Neural crest cell (in vitro differentiated cells): ENCODE data around the gene YIPF6. TPM values are rescaled to one million over a fixed set of nuclear protein-coding genes. Genes with fewer than 3 reads are reported as not detected.
"Not testable (repeated sequence)": the region's sequence is repeated elsewhere in the genome, so short reads cannot be mapped to it uniquely, and the experiment has no call there.

Experiments used
- DNase-seq: peaks from one replicate; pipeline ENCODE4 v3.0.0; 2021; ENCODE audit warnings: low read depth, mixed read lengths, low spot score
- H3K27ac Mint-ChIP-seq: one replicate; pipeline ENCODE4 v1.8.0; 2021; ENCODE audit warnings: mild to moderate bottlenecking, mixed read lengths; ENCODE audit not compliant: unreplicated experiment
- H3K27me3 Mint-ChIP-seq: 2 replicates; pipeline ENCODE4 v1.8.0; 2021; ENCODE audit warnings: low read depth, mild to moderate bottlenecking, mixed read lengths
- H3K36me3 Mint-ChIP-seq: 2 replicates; pipeline ENCODE4 v1.8.0; 2021; ENCODE audit warnings: low read depth, mild to moderate bottlenecking, mixed read lengths
- H3K4me1 Mint-ChIP-seq: 2 replicates; pipeline ENCODE4 v1.8.0; 2021; ENCODE audit warnings: mixed read lengths
- H3K4me3 Mint-ChIP-seq: one replicate; pipeline ENCODE4 v1.8.0; 2021; ENCODE audit warnings: mild to moderate bottlenecking, mixed read lengths
- H3K9me3 Mint-ChIP-seq: 2 replicates; pipeline ENCODE4 v1.8.0; 2021; ENCODE audit warnings: mixed read lengths
- CTCF ChIP-seq: fragments of 200-600 bp; sonication (generic); conservative IDR thresholded peaks from 2 replicates; pipeline ENCODE4 v1.5.0; 2021; ENCODE audit warnings: antibody characterized with exemption, mild to moderate bottlenecking
- total RNA-seq: library from RNA; stranded (reverse); gene quantifications from 2 replicates; pipeline ENCODE4 v1.2.1, GENCODE V29; 2021

The YIPF6 gene
- total RNA-seq, 1 donor from 2014 or later: 37.4 TPM

- Mint-ChIP-seq H3K27me3 (no peaks in the 10 kb centered on the region), H3K36me3 (peaks cover 20% of the 10 kb centered on the region)
Observed at GRCh38 chrX:68536884-68537283, 38.0 kb downstream of the YIPF6 start.

GRCh38 chrX:68550193-68550592 is 51.3 kb downstream of the YIPF6 start:
- H3K36me3 Mint-ChIP-seq: peaks cover 3% of the 10 kb centered on the region
- H3K4me3 Mint-ChIP-seq: no peak overlapping the region
- H3K4me1 Mint-ChIP-seq: no peaks in the 10 kb centered on the region
- no peak overlapping the region for H3K27ac Mint-ChIP-seq
- H3K9me3 Mint-ChIP-seq: peaks cover 3% of the 10 kb centered on the region
- DNase-seq: no peak
- no peak for TF ChIP-seq CTCF
- H3K27me3 Mint-ChIP-seq: no peaks in the 10 kb centered on the region

More at GRCh38 chrX:68536884-68537283, 38.0 kb downstream of the YIPF6 start:
- TF ChIP-seq CTCF: no peak
- Mint-ChIP-seq H3K4me1 (no peaks in the 10 kb centered on the region), H3K27ac (no peak overlapping the region), H3K9me3 (peaks cover 15% of the 10 kb centered on the region), H3K4me3 (no peak overlapping the region)
- no peak for DNase-seq

- Mint-ChIP-seq H3K27ac (no peak overlapping the region), H3K9me3 (peaks cover 6% of the 10 kb centered on the region), H3K36me3 (peaks cover 6% of the 10 kb centered on the region), H3K4me3 (no peak overlapping the region), H3K4me1 (no peaks in the 10 kb centered on the region), H3K27me3 (no peaks in the 10 kb centered on the region)
- DNase-seq: no peak
- no peak for TF ChIP-seq CTCF
Observed at GRCh38 chrX:68556036-68556435, 57.2 kb downstream of the YIPF6 start.

- peaks cover 15% of the 10 kb centered on the region for H3K9me3 Mint-ChIP-seq
- H3K4me3 Mint-ChIP-seq, H3K4me1 Mint-ChIP-seq, DNase-seq, H3K27me3 Mint-ChIP-seq, H3K27ac Mint-ChIP-seq, H3K36me3 Mint-ChIP-seq: not testable (repeated sequence)
Observed at GRCh38 chrX:68557126-68557525, 58.3 kb downstream of the YIPF6 start.

GRCh38 chrX:68559905-68560304 is 61.1 kb downstream of the YIPF6 start:
- H3K9me3 Mint-ChIP-seq: peaks cover 19% of the 10 kb centered on the region

GRCh38 chrX:68568136-68568535 is 69.3 kb downstream of the YIPF6 start:
- Mint-ChIP-seq H3K4me1 (no peaks in the 10 kb centered on the region), H3K27me3 (no peaks in the 10 kb centered on the region), H3K36me3 (peaks cover 5% of the 10 kb centered on the region), H3K27ac (no peak overlapping the region), H3K9me3 (peaks cover 20% of the 10 kb centered on the region), H3K4me3 (no peak overlapping the region)
- TF ChIP-seq CTCF: no peak
- no peak for DNase-seq

More at GRCh38 chrX:68559905-68560304, 61.1 kb downstream of the YIPF6 start:
- not testable (repeated sequence) for DNase-seq, H3K27me3 Mint-ChIP-seq, H3K4me1 Mint-ChIP-seq, H3K27ac Mint-ChIP-seq, H3K4me3 Mint-ChIP-seq
- H3K36me3 Mint-ChIP-seq: peaks cover 10% of the 10 kb centered on the region

- no peak for TF ChIP-seq CTCF
- Mint-ChIP-seq H3K4me3 (no peak overlapping the region), H3K27ac (no peak overlapping the region), H3K9me3 (peaks cover 22% of the 10 kb centered on the region), H3K36me3 (peaks cover 5% of the 10 kb centered on the region), H3K27me3 (no peaks in the 10 kb centered on the region), H3K4me1 (no peaks in the 10 kb centered on the region)
- DNase-seq: no peak
Observed at GRCh38 chrX:68570598-68570997, 71.7 kb downstream of the YIPF6 start.
